CD4-positive, alpha-beta T cell treated with Interleukin-17A for 4 hours (primary cell): ENCODE data around the gene PRXL2C.

Experiments used
- DNase-seq: peaks from one replicate; pipeline ENCODE4 v3.0.0-alpha.2; 2020; ENCODE audit warnings: mixed read lengths

PRXL2C gene

GRCh38 chr9:96612105-96612965 lies 42.8 kb downstream of the PRXL2C start:
- no peak for DNase-seq

GRCh38 chr9:96611302-96611701 lies 43.8 kb downstream of the PRXL2C start:
- no peak for DNase-seq

DNA sequence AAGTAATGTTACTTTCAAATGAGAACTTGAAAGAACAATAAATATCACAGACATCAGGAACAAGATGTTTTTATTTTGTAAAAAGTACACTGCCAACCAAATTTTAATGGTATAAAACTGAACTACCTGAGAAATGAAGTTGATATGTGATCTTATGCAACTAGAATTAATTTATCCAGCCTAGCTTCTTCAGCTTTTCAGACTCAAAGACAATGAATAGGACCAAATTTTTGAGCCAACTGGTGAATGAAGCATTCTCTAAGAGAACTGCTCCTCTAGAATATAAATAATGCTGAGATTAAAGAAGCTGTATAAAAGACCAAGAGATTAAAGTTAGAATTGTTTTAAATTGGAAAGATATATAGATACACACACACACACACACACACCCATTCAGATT lies 45.4 kb downstream of the PRXL2C start:
- DNase-seq = no peak

DNA sequence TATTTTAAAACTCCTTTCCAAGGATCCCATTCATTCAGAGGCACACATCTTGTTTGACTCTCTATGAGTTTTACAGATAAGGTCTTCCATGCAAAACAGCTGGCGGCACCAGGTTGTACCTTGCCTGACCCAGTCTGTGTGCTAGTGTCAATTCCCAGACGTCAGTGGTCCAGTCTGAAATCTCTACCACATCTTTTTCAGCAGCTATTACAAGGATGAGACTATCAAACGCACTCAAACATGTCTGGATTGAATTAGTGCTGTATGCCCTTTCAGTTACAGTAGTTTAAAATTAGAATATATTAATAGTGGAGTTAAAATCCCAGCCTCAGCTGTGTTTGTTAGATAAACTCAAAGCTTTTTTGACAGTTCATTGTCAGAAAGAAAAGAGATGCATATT lies 47.1 kb downstream of the PRXL2C start:
- no peak for DNase-seq

DNA sequence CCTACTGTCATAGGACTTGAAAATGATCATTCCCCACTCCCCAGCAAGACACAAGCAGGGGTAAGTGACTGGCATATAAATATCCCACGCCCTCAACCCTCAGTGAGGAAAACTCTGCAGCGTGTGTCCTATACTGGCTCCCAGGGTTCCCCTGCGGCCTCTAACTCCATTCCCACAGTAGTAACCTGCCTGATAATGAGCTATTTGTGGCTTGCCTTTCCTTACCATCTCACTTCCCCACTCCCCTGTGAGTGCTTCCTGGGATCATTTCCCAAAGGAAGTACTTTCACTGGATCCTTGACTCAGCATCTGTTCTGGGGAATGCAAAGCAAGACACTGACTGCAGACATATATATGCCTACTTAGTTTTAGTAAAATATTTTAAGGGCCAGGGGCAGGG lies 49.8 kb downstream of the PRXL2C start:
- DNase-seq = no peak

GRCh38 chr9:96604004-96604319 lies 51.2 kb downstream of the PRXL2C start:
- no peak for DNase-seq

DNA sequence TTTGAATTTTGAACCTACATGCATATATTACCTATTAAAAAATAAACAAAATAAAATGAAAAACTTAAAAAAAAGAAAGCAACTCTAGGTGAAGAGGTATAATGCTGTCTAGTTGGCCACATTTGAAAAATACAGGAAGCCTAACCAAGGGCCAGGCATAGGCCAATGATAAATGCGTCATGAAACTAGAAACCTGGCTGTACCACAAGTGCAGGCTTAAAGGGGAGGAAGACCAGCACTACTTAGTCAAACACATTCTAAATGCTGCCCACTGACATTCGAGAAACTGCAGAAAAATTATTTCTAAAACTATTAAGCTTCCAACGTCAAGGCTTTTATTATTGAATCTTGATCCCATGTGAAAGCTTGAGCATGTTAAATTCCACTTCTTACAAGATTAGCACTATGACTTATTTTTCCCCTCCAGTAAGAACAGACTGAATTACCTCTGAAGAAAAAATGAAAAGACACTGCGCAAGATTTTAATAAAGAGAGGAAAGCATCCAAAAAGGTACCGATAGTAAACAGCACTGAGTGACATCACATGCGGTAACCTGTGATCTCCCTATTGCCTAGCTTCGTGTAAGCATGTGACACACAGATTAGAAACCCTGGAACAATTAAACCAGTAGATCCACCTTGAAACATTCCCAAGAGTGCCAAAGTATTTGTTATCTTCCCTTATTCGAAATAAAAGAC lies 51.7 kb downstream of the PRXL2C start:
- DNase-seq = no peak

GRCh38 chr9:96599298-96599697 lies 55.8 kb downstream of the PRXL2C start:
- DNase-seq = no peak

GRCh38 chr9:96596601-96597111 lies 58.5 kb downstream of the PRXL2C start:
- DNase-seq = no peak
